ENCODE results near the gene OMP. TPM values are rescaled to one million over a fixed set of nuclear protein-coding genes. Genes with fewer than 3 reads are reported as not detected.

The OMP gene
- total RNA-seq, 1 donor, result not detected

DNA sequence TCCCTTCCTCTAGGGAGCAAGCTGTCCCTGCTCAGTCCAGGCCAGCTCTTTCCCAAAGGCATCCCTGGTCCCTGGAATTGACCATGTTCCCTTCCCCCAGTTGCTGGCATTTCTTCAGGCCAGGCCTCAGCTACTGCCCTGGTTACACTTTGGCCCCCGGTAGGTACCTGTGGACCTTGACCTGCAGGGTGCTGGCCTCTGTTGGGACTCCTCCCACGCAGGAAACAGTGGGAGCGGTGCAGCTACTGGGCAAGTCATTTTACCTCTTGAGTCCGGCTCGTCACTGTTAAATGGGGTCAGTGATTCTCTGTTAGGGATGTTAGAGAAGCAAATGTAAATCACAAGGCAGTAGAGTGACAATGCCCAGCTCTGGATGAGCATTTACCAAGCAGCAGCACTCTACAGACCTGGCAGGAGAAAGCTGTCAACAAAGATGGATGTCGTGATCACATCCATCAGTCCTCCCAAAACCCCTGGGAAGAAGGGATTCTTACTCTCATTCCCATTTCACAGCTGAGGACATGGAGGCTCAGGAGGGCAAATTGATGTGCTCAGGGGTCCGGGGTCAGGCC lies 42.3 kb downstream of the OMP start:
- H2AFZ ChIP-seq (ENCODE audit: low read length), result no peak overlapping the region
- H3K79me2 ChIP-seq (ENCODE audit: insufficient read depth, low read length), result no peaks in the 10 kb centered on the region
- no peaks in the 10 kb centered on the region for H3K36me3 ChIP-seq (ENCODE audit: insufficient read depth, low read length)
- no peaks in the 10 kb centered on the region for H3K9me3 ChIP-seq (ENCODE audit: low read depth, low read length)
- H3K27ac ChIP-seq (ENCODE audit: low read depth, low read length), result no peak overlapping the region
- no peak overlapping the region for H3K4me3 ChIP-seq (ENCODE audit: insufficient read depth, low read length)
- H4K20me1 ChIP-seq (ENCODE audit: insufficient read depth, low read length), result no peaks in the 10 kb centered on the region
- TF ChIP-seq, protein P1, sequence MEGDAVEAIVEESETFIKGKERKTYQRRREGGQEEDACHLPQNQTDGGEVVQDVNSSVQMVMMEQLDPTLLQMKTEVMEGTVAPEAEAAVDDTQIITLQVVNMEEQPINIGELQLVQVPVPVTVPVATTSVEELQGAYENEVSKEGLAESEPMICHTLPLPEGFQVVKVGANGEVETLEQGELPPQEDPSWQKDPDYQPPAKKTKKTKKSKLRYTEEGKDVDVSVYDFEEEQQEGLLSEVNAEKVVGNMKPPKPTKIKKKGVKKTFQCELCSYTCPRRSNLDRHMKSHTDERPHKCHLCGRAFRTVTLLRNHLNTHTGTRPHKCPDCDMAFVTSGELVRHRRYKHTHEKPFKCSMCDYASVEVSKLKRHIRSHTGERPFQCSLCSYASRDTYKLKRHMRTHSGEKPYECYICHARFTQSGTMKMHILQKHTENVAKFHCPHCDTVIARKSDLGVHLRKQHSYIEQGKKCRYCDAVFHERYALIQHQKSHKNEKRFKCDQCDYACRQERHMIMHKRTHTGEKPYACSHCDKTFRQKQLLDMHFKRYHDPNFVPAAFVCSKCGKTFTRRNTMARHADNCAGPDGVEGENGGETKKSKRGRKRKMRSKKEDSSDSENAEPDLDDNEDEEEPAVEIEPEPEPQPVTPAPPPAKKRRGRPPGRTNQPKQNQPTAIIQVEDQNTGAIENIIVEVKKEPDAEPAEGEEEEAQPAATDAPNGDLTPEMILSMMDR (IDR thresholded peaks at IDR 0.05; ENCODE audit: extremely low read depth, low read depth, low read length), result no peak
- H3K4me1 ChIP-seq (ENCODE audit: insufficient read depth, low read length), result peaks cover 12% of the 10 kb centered on the region
- peaks cover 9% of the 10 kb centered on the region for H3K27me3 ChIP-seq (ENCODE audit: insufficient read depth, low read length)
- peak; percentile 73 for DNase-seq (ENCODE audit: insufficient read length, low spot score, missing footprints)
- H3K4me2 ChIP-seq (ENCODE audit: insufficient read depth, low read length), result no peak overlapping the region

GRCh38 chr11:77146261-77147035 lies 43.8 kb downstream of the OMP start:
- Histone ChIP-seq H2AFZ (ENCODE audit: low read length) (no peak overlapping the region), H3K4me3 (ENCODE audit: insufficient read depth, low read length) (no peak overlapping the region), H3K4me2 (ENCODE audit: insufficient read depth, low read length) (no peak overlapping the region), H3K4me1 (ENCODE audit: insufficient read depth, low read length) (peaks cover 4% of the 10 kb centered on the region), H3K79me2 (ENCODE audit: insufficient read depth, low read length) (no peaks in the 10 kb centered on the region), H3K27ac (ENCODE audit: low read depth, low read length) (no peak overlapping the region), H3K36me3 (ENCODE audit: insufficient read depth, low read length) (no peaks in the 10 kb centered on the region), H4K20me1 (ENCODE audit: insufficient read depth, low read length) (no peaks in the 10 kb centered on the region), H3K27me3 (ENCODE audit: insufficient read depth, low read length) (peaks cover 9% of the 10 kb centered on the region), H3K9me3 (ENCODE audit: low read depth, low read length) (no peaks in the 10 kb centered on the region)
- peak; percentile 74 for DNase-seq (ENCODE audit: insufficient read length, low spot score, missing footprints)
- TF ChIP-seq, protein P1 (IDR thresholded peaks at IDR 0.05; ENCODE audit: extremely low read depth, low read depth, low read length), result no peak

DNA sequence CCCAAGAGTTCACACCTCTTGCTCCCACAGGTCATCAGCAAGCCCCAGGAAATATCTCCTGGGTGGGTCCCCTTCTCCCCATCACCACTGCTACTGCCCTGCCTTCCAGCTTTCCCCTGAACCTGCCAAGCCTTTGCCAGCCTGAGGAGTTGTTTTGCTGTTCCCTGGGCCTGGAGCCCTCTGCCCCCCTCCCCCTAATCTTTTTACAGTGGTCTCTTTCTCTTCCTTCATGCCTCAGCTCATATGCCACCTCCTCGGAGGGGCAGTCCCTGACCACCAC lies 44.3 kb downstream of the OMP start:
- no peaks in the 10 kb centered on the region for H3K36me3 ChIP-seq (ENCODE audit: insufficient read depth, low read length)
- H3K4me1 ChIP-seq (ENCODE audit: insufficient read depth, low read length), result peaks cover 4% of the 10 kb centered on the region
- DNase-seq (ENCODE audit: insufficient read length, low spot score, missing footprints), result peak; percentile 62
- H3K27ac ChIP-seq (ENCODE audit: low read depth, low read length), result no peak overlapping the region
- H3K4me2 ChIP-seq (ENCODE audit: insufficient read depth, low read length), result no peak overlapping the region
- H3K4me3 ChIP-seq (ENCODE audit: insufficient read depth, low read length), result no peak overlapping the region
- TF ChIP-seq, protein P1 (IDR thresholded peaks at IDR 0.05; ENCODE audit: extremely low read depth, low read depth, low read length), result no peak
- H3K27me3 ChIP-seq (ENCODE audit: insufficient read depth, low read length), result peaks cover 9% of the 10 kb centered on the region
- H3K9me3 ChIP-seq (ENCODE audit: low read depth, low read length), result no peaks in the 10 kb centered on the region
- H4K20me1 ChIP-seq (ENCODE audit: insufficient read depth, low read length), result no peaks in the 10 kb centered on the region
- no peaks in the 10 kb centered on the region for H3K79me2 ChIP-seq (ENCODE audit: insufficient read depth, low read length)
- no peak overlapping the region for H2AFZ ChIP-seq (ENCODE audit: low read length)

- peaks cover 11% of the 10 kb centered on the region for H3K4me1 ChIP-seq (ENCODE audit: insufficient read depth, low read length)
- H3K79me2 ChIP-seq (ENCODE audit: insufficient read depth, low read length), result no peaks in the 10 kb centered on the region
- H4K20me1 ChIP-seq (ENCODE audit: insufficient read depth, low read length), result no peaks in the 10 kb centered on the region
- no peaks in the 10 kb centered on the region for H3K9me3 ChIP-seq (ENCODE audit: low read depth, low read length)
- H3K4me3 ChIP-seq (ENCODE audit: insufficient read depth, low read length), result no peak overlapping the region
- H3K4me2 ChIP-seq (ENCODE audit: insufficient read depth, low read length), result no peak overlapping the region
- no peak for DNase-seq (ENCODE audit: insufficient read length, low spot score, missing footprints)
- H2AFZ ChIP-seq (ENCODE audit: low read length), result no peak overlapping the region
- TF ChIP-seq, protein P1 (IDR thresholded peaks at IDR 0.05; ENCODE audit: extremely low read depth, low read depth, low read length), result no peak
- no peaks in the 10 kb centered on the region for H3K36me3 ChIP-seq (ENCODE audit: insufficient read depth, low read length)
- H3K27me3 ChIP-seq (ENCODE audit: insufficient read depth, low read length), result peaks cover 9% of the 10 kb centered on the region
- H3K27ac ChIP-seq (ENCODE audit: low read depth, low read length), result no peak overlapping the region
These were observed 45.2 kb downstream of the OMP start for GRCh38 chr11:77147668-77148321.

Data from osteoblast (primary cell).